ENCODE data around the gene MAST4.
"Not testable (repeated sequence)": the region's sequence is repeated elsewhere in the genome, so short reads cannot be mapped to it uniquely, and the experiment has no call there.

MAST4 gene

GRCh38 chr5:66747607-66748006 lies 151.4 kb downstream of the MAST4 start:
- DNase-seq: no peak

GRCh38 chr5:66752668-66753067 lies 156.5 kb downstream of the MAST4 start:
- DNase-seq: not testable (repeated sequence)

GRCh38 chr5:66757219-66757833 lies 161.1 kb downstream of the MAST4 start:
- DNase-seq: peak; percentile 27

GRCh38 chr5:66757834-66758371 lies 161.7 kb downstream of the MAST4 start:
- no peak for DNase-seq

GRCh38 chr5:66769030-66769733 lies 173.0 kb downstream of the MAST4 start:
- no peak for DNase-seq

- peak; percentile 35 for DNase-seq
Measured at GRCh38 chr5:66769839-66770617, 173.8 kb downstream of the MAST4 start.

GRCh38 chr5:66777868-66778267 lies 181.7 kb downstream of the MAST4 start:
- DNase-seq: no peak

- DNase-seq: no peak
Measured at GRCh38 chr5:66779528-66779927, 183.3 kb downstream of the MAST4 start.

GRCh38 chr5:66788556-66788955 lies 192.4 kb downstream of the MAST4 start:
- no peak for DNase-seq

GRCh38 chr5:66789434-66789833 lies 193.2 kb downstream of the MAST4 start:
- DNase-seq: no peak

GRCh38 chr5:66793049-66793448 lies 196.9 kb downstream of the MAST4 start:
- no peak for DNase-seq

- no peak for DNase-seq
Measured at GRCh38 chr5:66795682-66796081, 199.5 kb downstream of the MAST4 start.

- no peak for DNase-seq
Measured at GRCh38 chr5:66796305-66797292, 200.4 kb downstream of the MAST4 start.

GRCh38 chr5:66802941-66803340 lies 206.7 kb downstream of the MAST4 start:
- no peak for DNase-seq

GRCh38 chr5:66805514-66806430 lies 209.6 kb downstream of the MAST4 start:
- DNase-seq: no peak

- DNase-seq: peak; percentile 33
Measured at GRCh38 chr5:66807743-66808142, 211.6 kb downstream of the MAST4 start.

GRCh38 chr5:66808663-66809062 lies 212.5 kb downstream of the MAST4 start:
- DNase-seq: no peak

GRCh38 chr5:66810151-66810550 lies 214.0 kb downstream of the MAST4 start:
- DNase-seq: no peak

GRCh38 chr5:66810848-66811261 lies 214.7 kb downstream of the MAST4 start:
- no peak for DNase-seq

GRCh38 chr5:66812291-66812690 lies 216.1 kb downstream of the MAST4 start:
- DNase-seq: no peak

- DNase-seq: no peak
Measured at GRCh38 chr5:66813306-66813705, 217.1 kb downstream of the MAST4 start.
